SK-MEL-5 (cell line): ENCODE results near the gene LSM11. TPM values are rescaled to one million over a fixed set of nuclear protein-coding genes. Genes with fewer than 3 reads are reported as not detected.
"Not testable (repeated sequence)": the region's sequence is repeated elsewhere in the genome, so short reads cannot be mapped to it uniquely, and the experiment has no call there.

ENCODE experiments used
- DNase-seq: peaks from one replicate; pipeline ENCODE4 v3.0.0-alpha.2; 2016; ENCODE audit warnings: low read depth, low spot score
- in situ Hi-C: cut with HindIII; loops from 2 replicates; pipeline ENCODE4 v1.10.0; 2016; ENCODE audit warnings: low sequenced_read_pairs, high pct_unique_total_duplicates, low pct_unique_long_range_greater_than_20kb
- polyA plus RNA-seq, 2 experiments: library from polyadenylated mRNA; depleted of rRNA; stranded (reverse); fragments of >200 nt; gene quantifications; 2 replicates each; pipeline ENCODE4 v1.2.3, GENCODE V29; 2015
- total RNA-seq: library from RNA; depleted of rRNA; stranded (reverse); fragments of >200 nt; shearing (Covaris generic); gene quantifications from 2 replicates; pipeline ENCODE4 v1.2.3, GENCODE V29; 2014; rRNA removed

The LSM11 gene
- 2.2 and 2.5 TPM in 2 replicates for total RNA-seq
- 1.4 and 1.6 TPM in 2 replicates for polyA plus RNA-seq (2015; cell fraction: cytosol; rRNA removed)
- 5.3 and 7.6 TPM in 2 replicates for polyA plus RNA-seq (2015; cell fraction: nucleus; rRNA removed)

DNA sequence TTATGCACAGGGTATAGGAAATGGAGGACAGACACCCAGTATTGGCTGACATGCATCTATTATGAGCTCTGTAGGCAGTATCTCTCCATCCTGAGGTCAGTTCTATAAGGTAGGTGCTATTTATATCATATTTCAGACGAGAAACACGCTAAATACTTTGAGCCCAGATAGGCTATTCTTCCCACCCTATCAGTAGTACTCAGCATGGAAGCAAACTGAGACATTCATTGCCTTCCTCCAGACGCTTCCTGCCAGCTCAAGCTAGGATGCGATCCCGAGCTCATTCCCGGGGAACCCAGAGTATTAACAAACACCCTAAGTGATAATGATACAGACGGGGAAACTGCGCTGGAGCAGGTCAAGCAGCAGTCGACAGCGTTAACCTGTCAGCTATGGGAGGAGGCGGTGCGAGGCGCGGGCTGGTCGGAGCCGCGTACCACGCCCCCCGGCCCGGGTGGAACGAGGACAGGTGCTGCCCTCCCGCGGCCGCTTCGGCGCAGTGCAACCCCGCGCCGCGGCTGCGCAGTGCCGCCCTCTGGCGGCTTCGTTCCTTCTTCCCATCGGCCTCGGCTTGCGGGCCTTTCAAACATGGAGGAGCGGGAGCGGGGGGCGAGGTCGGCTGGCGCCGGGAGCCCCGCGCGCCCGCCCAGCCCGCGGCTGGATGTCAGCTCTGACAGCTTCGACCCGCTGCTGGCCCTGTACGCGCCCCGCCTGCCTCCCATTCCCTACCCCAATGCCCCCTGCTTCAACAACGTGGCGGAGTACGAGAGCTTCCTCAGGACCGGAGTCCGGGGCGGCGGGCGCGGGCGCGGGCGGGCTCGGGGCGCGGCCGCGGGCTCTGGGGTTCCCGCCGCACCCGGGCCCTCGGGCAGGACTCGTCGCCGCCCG lies at the start of gene LSM11:
TSS of gene LSM11 (plus strand) at position 550 of the 888 bp plus-strand sequence. CDS start at position 589, 39 bp downstream.
- in situ Hi-C loops: no loop called here
- DNase-seq: peak; percentile 70

DNA sequence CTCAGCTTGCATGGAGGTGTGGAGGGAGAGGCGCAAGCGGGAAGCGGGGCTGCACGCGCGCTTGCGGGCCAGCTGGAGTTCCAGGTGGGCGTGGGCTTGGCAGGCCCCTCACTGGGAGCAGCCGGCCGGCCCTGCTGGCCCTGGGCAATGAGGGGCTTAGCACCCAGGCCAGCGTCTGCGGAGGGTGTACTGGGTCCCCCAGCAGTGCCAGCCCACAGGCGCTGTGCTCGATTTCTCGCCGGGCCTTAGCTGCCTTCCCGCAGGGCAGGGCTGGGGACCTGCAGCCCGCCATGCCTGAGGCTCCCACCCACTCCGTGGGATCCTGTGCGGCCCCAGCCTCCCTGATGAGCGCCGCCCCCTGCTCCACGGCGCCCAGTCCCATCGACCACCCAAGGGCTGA lies 49.7 kb upstream of the LSM11 start:
- not testable (repeated sequence) for DNase-seq

DNA sequence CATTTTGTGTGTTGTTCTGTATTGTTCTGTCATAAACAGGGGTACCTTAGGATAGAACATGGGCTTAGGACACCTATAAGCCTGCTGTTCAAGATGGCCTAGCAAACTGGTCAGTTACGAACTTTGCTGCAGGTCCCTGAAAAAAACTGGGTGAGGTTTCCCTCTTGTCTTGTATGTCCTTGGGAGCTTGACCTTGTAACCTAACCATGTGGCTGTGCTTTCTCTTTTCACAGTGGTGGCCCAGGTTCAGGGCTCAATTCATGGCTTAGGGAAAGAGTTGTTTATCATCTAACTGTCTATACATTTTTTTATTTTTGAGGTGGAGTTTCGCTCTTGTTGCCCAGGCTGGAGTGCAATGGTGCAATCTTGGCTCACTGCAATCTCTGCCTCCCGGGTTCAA lies 47.4 kb upstream of the LSM11 start:
- DNase-seq, in situ Hi-C loops: not testable (repeated sequence)

More for the DNA sequence above, 49.7 kb upstream of the LSM11 start:
- in situ Hi-C loops: not testable (repeated sequence)

DNA sequence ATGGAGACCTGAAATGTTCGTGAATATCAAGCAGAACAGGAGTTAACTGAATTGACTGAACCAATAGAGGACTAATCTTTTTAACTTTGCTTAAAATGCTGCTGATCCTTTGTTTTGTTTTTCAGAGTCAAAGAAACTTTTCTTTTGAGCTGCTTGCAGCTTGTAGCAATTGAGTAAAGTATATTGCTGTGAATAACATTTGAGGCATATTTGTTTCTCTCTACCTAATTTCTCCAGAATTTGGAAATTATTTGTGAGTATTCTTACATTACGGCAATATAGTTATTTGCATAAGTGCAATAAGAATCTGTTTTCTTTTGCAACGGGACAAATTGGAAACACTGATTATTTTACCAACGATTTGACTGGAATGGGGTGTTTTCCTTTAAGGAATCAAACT lies 44.8 kb upstream of the LSM11 start:
- in situ Hi-C loops, DNase-seq: not testable (repeated sequence)

DNA sequence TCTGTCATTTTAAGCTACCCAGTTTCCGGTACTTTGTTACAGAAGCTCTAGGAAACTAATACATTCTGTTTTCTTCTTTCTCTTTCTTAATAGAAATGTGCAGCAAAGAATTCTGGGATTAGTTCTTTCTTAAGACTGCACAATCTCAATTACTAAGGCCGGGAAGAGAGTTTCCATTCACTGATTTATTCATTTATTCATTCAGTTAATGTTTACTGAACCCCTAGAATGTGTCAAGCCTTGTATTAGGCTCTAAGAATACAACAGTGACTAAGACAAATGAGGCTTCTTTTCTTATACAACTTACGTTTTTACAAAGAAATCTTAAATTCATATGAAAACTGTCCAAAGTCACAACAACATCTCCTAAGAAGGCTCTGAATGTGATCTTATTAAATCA lies 39.8 kb upstream of the LSM11 start:
- in situ Hi-C loops: no loop called here
- DNase-seq: no peak

DNA sequence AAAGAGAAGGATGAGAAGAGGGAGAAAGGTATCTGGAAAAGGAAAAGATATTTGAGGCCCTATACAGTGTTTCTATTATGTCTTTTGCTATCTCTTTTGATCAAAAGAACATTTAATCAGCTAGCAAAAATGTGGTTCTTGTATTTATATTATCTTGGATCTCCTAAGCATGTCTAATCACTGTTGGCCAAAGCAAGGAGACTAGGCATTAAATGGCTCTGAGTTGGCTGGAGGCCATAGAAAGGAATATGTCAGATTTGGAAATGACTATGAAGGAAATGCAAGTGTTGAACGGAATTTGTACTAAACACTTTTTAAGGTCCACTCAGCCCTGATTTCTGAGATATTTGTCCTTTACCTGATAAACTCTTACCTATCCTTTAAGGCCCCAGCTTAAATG lies 34.6 kb upstream of the LSM11 start:
- DNase-seq: no peak
- in situ Hi-C loops: no loop called here

DNA sequence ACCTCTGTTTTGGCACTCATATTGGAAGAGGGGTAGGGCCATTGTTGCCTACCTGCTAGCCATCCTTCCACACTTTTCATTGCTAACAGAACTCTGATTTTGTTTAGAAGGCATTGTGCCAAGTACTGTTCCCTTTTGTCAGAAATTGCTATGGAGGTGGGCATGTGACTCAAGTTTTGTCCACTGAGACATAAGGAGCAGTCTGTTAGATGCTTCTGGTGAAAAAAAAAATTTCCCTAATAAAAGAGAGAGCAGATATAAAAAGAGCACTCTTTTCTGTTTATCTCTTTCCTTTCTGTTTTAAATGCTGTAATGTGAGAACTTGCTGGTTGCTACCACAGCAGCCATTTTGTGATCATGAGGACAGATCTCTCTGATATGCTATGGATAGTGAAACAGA lies 34.2 kb upstream of the LSM11 start:
- in situ Hi-C loops: no loop called here
- peak; percentile 64 for DNase-seq

DNA sequence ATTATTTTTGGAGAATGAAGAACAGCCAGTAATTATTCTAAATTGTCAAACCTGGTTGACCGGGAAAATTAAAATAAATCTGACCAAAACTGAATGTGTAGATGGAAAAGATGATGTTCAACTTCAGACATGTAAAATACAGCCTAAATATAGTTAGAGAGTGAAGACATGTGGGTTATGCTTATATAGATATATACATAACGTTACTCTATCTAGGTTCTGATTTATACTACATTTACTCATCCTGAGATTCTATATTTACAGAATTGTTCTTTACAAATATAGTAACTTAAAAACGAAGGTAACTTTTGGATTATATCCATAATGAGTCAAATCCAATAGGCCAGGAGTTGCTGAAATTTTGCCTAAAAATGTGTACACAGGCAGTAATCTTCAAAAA lies 33.1 kb upstream of the LSM11 start:
- no peak for DNase-seq
- in situ Hi-C loops: no loop called here

DNA sequence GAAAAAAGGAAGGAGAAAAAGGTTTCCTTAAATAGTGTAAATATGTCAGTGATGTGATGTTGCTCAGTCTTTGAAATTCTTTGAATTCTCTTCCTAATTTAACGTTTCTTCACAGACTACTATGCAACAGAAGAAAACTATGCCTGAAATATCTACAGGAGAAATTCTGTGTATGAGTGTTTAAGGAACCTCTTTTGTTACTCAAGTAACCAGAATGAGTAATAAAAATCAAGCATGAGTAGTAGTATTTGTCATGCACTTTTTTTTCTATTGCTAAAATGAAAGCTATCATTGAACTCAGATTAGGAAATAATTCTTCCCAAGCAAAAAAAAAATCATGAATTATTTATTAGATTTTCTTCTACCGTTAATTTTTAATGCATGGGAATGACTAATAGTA lies 32.6 kb upstream of the LSM11 start:
- no peak for DNase-seq
- in situ Hi-C loops: no loop called here

DNA sequence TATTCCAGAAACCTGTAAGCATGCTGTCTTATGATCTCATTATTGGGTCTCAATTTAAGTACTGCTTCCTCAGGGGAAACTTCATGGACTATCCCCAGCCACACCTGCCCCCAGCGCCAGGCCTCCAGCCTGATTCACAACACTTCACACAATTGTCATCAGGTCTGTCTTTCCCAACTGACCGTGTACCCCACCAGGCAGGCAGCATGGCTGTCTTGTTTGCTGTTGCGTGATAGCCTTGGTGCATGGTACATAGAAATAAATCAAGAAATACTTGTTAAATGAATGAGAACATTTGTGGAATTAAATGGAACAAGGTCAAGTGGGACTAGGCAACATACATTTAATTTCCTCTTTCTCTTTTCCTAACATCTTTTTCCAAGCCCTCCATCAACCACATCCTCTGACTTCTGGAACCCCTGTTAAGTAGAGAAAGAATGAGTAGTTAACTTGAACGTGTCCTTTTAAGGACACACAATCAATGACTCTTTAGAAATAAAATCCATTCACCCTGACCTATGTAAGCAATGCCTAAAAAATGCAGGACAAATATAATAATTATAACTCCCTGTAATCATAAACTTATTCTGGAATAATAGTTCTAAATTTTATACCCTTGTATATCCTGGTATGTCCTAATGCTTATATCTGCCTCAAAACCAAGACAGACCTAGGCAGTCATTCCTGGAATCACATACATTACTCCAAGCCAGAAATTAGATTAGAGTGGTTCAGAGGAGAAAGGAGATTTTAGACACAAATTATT lies 29.5 kb upstream of the LSM11 start:
- no peak for DNase-seq
- in situ Hi-C loops: no loop called here

DNA sequence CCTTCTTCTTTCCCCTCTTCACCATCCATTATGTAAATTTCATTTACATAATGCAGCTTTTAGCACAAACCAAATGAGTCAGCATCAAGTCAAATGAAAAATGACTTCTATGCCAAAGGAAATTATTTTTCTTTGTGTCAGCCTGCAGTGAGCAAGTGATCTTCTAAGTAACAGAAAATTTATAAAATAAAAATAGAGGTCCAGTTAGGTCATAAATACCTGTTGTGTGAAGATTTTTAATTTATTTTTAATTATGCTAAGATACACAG lies 29.0 kb upstream of the LSM11 start:
- no peak for DNase-seq
- in situ Hi-C loops: no loop called here

DNA sequence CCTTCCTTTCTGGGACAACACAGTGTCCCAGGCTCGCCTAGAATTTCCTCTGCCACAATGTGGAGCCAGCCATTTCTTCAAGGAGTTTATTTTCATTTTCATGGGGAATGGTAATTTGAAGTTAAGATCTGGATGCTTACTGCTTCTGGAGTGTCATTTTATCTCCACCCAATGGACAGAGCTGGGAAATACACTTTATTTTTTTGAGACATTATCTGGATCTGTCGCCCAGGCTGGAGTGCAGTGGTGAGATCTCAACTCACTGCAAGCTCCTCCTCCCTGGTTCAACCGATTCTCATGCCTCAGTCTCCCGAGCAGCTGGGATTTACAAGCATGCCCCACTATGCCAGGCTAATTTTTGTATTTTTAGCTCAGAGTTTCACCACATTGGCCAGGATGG lies 25.0 kb upstream of the LSM11 start:
- in situ Hi-C loops: no loop called here
- peak; percentile 67 for DNase-seq

DNA sequence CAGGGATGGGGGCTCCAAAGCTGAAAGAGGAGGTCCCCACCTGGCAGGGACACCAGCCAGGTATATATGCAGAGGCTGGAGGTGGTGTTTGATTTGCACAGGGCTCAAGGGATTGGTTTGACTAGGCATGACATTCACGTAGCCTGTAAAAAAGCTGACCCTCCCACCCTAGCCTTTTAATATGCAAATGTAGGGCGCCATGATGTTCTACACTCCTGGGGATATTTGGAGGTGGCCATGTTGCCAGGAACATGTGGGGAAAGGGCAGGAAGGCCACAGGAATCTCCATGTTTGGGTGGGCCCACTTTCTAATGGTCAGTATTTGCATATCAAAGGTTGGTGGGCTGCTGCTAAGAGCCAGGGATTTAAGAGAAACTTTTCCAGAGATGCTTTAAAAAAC lies 24.3 kb upstream of the LSM11 start:
- in situ Hi-C loops: no loop called here
- no peak for DNase-seq

DNA sequence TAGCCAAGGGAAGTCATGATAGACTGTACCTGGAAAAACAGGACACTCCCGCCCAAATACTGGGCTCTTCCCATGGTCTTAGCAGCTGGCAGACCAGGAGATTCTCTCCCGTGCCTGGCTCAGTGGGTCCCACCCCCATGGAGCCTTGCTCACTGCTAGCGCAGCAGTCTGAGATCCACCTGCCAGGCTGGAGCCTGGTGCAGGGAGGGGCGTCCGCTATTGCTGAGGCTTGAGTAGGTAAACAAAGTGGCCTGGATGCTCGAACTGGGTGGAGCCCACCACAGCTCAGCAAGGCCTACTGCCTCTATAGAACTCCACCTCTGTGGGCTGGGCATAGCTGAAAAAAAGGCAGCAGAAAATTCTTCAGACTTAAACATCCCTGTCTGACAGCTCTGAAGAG lies 22.4 kb upstream of the LSM11 start:
- DNase-seq: no peak
- in situ Hi-C loops: no loop called here

DNA sequence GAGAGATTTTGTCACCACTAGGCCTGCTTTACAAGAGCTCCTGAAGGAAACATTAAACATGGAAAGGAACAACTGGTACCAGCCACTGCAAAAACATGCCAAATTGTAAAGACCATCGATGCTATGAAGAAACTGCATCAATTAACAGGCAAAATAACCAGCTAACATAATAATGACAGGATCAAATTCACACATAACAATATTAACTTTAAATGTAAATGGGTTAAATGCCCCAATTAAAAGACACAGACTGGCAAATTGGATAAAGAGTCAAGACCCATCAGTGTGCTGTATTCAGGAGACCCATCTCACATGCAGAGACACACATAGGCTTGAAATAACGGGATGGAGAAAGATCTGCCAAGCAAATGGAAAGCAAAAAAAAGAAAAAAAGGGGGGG lies 20.6 kb upstream of the LSM11 start:
- DNase-seq, in situ Hi-C loops: not testable (repeated sequence)

DNA sequence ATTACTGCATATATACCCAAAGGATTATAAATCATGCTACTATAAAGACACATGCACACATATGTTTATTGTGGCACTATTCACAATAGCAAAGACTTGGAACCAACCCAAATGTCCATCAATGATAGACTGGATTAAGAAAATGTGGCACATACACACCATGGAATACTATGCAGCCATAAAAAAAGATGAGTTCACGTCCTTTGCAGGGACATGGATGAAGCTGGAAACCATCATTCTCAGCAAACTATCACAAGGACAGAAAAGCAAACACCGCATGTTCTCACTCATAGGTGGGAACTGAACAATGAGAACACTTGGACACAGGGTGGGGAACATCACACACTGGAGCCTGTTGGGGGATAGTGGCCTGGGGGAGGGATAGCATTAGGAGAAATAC lies 16.9 kb upstream of the LSM11 start:
- DNase-seq, in situ Hi-C loops: not testable (repeated sequence)

DNA sequence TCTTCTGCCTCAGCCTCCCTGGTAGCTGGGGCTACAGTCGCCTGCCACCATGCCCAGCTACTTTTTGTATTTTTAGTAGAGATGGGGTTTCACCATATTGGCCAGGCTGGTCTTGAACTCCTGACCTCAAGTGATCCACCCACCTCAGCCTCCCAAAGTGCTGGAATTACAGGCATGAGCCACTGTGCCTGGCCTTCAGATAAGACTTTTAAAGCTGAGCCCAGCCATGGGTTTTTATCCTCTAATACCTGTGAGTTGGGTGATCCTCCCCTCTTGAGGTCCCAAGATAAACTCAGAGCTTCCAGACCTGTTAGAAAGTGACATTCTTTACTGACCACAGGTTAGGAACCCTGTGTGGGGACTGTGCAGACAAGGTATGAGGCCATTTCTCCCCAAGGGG lies 15.7 kb upstream of the LSM11 start:
- DNase-seq, in situ Hi-C loops: not testable (repeated sequence)

DNA sequence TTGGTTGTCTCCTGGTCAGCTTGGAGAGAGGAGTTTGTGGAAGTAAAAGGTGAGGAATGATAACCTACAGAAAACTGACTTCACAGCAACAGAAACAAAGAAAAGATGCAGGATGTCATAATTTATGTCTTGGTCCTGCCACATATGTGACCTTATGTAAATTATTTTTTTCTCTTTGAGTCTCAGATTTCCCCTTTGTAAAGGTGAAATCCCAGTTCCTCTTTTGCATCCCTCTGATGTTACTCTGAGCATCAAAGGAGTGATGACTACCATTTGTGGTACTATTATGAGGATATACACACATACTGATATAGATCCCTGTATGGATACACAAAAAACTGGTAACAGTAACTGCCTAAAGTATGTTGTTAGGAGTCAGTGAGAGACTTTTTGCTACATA lies 13.7 kb upstream of the LSM11 start:
- in situ Hi-C loops: no loop called here
- DNase-seq: no peak

DNA sequence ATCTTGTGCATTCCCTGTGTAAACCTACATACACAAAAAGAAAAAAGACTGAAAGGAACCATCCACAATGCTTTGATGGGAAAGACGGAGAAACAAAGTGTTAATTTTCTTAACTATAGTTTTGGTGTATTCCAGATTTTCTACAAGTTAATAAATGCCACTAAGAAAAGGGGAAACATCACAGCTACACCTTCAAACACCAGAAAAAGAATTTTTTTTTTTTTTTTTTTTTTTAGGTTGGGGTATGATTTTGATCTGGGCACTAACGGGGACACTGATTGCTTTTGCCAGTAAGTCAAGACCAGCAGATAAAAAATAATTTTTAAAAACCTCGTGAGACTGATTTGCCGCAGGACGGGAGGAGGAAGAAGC lies 12.6 kb upstream of the LSM11 start:
- DNase-seq: no peak
- in situ Hi-C loops: no loop called here
